Activated CD8-positive, alpha-beta memory T cell treated with anti-CD3 and anti-CD28 coated beads, Interleukin-2, amount 10 ng/mL, durations not matched to agents 7 days and 5 days (primary cell): ENCODE results near the gene TAPT1. TPM values are rescaled to one million over a fixed set of nuclear protein-coding genes. Genes with fewer than 3 reads are reported as not detected.
"Not testable (repeated sequence)": the region's sequence is repeated elsewhere in the genome, so short reads cannot be mapped to it uniquely, and the experiment has no call there.

ENCODE experiments used
- ATAC-seq: fragments of 150-1000 bp; cut with Tn5 transposase; one replicate; pipeline ENCODE4 v1.10.0; 2021; ENCODE audit warnings: moderate library complexity
- CTCF ChIA-PET: fragments of 350-600 bp; sonication (Branson Sonifier 250); formaldehyde crosslinking; loops from one replicate; lab custom pipeline; 2021; ENCODE audit warnings: antibody characterized with exemption; lab: Charles Lee
- DNase-seq: peaks from one replicate; pipeline ENCODE4 v3.0.0-alpha.2; 2020
- H3K27ac Mint-ChIP-seq: one replicate; pipeline ENCODE4 v1.8.0; 2021; ENCODE audit warnings: mild to moderate bottlenecking, mixed read lengths
- H3K27me3 Mint-ChIP-seq: one replicate; pipeline ENCODE4 v1.8.0; 2021; ENCODE audit warnings: mixed read lengths
- H3K36me3 Mint-ChIP-seq: one replicate; pipeline ENCODE4 v1.8.0; 2021; ENCODE audit warnings: mild to moderate bottlenecking, mixed read lengths
- H3K4me1 Mint-ChIP-seq: one replicate; pipeline ENCODE4 v1.8.0; 2021; ENCODE audit warnings: mixed read lengths
- H3K4me3 Mint-ChIP-seq: one replicate; pipeline ENCODE4 v1.8.0; 2021; ENCODE audit warnings: mild to moderate bottlenecking, moderate library complexity, mixed read lengths
- H3K9me3 Mint-ChIP-seq: one replicate; pipeline ENCODE4 v1.8.0; 2022; ENCODE audit warnings: low read depth, mixed read lengths
- total RNA-seq, 2 experiments: library from RNA; stranded (reverse); gene quantifications; one replicate each; pipeline ENCODE4 v1.2.3, GENCODE V29; 2021

TAPT1 gene
- total RNA-seq, 2 experiments from 2014 or later = 34.4 to 37.5 TPM

DNA sequence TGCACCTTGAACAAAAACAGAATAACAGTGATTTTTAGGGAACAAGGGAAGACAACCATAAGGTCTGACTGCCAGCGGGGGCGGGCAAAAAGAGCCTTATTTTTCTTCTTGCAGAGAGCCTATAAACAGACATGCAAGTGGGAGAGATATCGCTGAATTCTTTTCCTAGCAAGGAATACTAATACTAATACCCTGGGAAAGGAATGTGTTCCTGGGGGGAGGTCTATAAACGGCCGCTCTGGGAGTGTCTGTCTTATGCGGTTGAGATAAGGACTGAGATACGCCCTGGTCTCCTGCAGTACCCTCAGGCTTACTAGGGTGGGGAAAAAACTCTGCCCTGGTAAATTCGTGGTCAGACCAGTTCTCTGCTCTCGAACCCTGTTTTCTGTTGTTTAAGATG, 81.4 kb downstream of the TAPT1 start:
- H3K4me1 Mint-ChIP-seq = not testable (repeated sequence)

DNA sequence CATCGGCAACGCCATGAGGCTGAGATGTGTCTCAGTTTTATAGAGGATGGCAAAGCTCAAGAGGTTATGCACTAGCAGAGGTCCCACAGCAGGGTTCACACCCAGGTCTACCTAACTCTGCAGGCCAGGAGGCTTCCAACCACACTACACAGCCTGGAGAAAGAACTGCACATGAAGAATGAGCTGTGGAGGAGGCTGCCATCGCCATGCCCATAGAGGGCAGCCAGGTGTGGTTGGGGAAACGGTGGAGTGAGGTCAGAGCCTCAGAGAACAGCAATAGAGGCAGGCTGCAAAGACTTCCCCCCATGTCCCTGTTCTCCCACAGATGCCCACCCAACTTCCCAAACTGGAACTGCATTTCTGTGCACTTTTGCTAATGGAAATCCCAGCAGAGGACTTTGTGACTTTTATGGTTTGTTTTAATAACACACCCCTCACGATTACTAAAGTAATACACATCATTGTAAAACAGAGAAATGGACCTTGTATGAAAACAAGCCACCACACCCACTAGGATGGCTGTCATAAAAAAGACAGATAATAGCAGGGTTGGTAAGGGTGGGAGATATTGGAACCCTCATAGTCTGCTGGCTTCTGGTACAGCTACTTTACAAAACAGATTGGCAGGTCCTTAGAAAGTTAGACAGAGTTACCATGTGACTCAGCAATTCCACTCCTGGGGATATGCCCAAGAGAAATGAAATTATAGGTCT, 83.5 kb downstream of the TAPT1 start:
- H3K4me3 Mint-ChIP-seq = no peak overlapping the region
- peaks cover 2% of the 10 kb centered on the region for H3K27me3 Mint-ChIP-seq
- CTCF ChIA-PET = no interaction called here
- ATAC-seq (no peak), DNase-seq (no peak)
- no peaks in the 10 kb centered on the region for H3K36me3 Mint-ChIP-seq
- no peaks in the 10 kb centered on the region for H3K4me1 Mint-ChIP-seq
- peaks cover 2% of the 10 kb centered on the region for H3K9me3 Mint-ChIP-seq
- no peak overlapping the region for H3K27ac Mint-ChIP-seq

More for the DNA sequence above, 81.4 kb downstream of the TAPT1 start:
- H3K4me3 Mint-ChIP-seq, H3K9me3 Mint-ChIP-seq, ATAC-seq, CTCF ChIA-PET, DNase-seq, H3K36me3 Mint-ChIP-seq, H3K27ac Mint-ChIP-seq, H3K27me3 Mint-ChIP-seq: not testable (repeated sequence)

DNA sequence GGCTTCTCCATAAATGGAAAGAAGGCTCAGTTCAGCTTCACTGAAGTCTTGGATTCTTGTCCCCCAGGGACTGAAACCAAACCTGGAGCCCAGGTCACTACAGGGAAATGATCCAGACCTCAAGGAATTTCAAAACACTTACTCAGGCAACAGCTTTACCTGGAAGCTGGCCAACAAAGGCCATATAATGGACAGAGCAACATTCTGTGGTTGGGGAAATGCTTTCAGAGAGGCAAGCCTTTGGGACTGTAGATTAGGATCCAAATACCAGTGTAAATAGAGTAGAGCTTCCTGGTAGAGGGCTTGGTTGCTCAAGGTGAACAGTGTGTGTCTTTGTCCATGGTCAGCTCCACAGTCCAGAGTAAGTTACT, 85.4 kb downstream of the TAPT1 start:
- H3K4me3 Mint-ChIP-seq = no peak overlapping the region
- no peak for DNase-seq
- ATAC-seq = no peak
- no peak overlapping the region for H3K27ac Mint-ChIP-seq
- no peaks in the 10 kb centered on the region for H3K4me1 Mint-ChIP-seq
- CTCF ChIA-PET = interaction anchor here (0.7 to 1.0 kb wide), 2 partner anchors 9 to 31 kb away, joined by 3 to 4 read pairs; no protein-coding TSS in a partner anchor
- H3K9me3 Mint-ChIP-seq = peaks cover 2% of the 10 kb centered on the region
- no peaks in the 10 kb centered on the region for H3K36me3 Mint-ChIP-seq
- peaks cover 2% of the 10 kb centered on the region for H3K27me3 Mint-ChIP-seq

DNA sequence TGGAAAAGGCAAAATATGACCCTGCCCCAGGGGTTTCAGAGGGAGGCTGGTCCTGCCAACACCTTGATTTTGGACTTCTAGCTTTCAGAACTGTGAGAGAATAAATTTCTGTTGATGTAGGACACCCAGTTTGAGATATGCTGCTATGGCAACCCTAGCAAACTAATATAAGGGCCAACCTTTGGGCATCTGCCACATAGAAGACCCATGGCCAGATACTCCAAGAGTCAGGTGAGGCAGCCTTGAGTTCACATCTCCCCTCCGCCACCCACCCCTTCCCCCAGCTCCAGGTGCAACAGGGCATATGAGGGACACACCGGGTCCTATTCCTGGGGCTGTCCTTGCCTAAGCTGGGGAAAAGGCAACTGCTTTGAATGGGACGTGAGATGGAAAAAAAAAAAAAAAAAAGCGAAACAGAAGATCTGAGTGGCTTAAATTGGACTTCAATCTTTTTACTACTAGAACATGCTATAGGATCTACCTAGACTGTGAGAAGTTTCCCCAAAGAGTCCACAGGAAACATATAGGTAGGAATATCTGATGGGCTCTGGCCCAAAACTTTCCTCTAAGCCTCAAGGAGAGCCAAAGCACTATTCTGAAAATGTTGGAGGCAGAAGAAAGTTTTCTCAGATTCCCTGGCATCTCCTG, 85.9 kb downstream of the TAPT1 start:
- Mint-ChIP-seq H3K4me1 (no peaks in the 10 kb centered on the region), H3K4me3 (no peak overlapping the region), H3K27me3 (peaks cover 2% of the 10 kb centered on the region), H3K36me3 (no peaks in the 10 kb centered on the region), H3K9me3 (peaks cover 2% of the 10 kb centered on the region), H3K27ac (no peak overlapping the region)
- CTCF ChIA-PET = interaction anchor here (0.7 to 1.0 kb wide), 2 partner anchors 9 to 32 kb away, joined by 3 to 4 read pairs; no protein-coding TSS in a partner anchor
- DNase-seq (no peak), ATAC-seq (no peak)

DNA sequence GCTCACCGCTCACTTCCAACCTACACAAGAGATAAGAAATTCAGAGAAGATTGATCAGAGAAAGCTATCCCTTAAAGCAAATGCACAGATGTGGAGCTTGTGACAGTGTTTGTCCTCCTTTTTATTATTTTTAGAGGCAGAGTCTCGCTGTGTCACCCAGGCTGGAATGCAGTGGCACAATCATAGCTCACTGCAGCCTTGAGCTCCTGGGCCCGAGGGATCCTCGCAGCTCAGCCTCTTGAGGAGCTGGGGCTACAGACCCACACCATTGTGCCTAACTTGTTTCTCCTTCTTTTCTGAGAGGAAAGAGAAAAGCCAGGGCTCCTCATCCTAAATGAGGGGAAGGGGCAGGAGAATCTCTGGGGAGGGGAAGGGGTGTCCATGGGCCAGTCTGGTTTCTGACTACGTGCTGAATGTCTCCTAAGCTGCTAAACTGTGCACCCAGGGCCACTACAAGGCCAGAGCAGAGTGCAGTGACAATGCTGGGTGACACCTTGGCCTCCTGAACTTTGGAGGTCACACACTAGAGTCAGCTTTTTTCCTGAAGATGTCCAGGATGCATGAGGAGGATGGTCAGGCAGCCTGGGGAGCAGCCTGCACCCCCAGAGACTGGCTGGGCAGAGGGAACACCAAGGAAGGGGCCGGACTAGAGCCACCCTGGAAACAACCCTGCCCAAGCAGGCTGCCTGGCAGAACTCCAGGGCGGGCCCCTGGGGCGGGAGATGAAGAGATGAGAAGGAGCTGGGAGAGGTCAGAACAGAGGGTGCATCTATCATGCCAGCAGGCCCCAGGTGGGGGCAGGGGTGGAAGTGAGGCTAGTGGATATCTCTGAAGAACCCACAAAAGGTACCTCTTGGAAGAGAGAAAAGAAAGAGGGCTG, 87.0 kb downstream of the TAPT1 start:
- ATAC-seq (no peak), DNase-seq (no peak)
- CTCF ChIA-PET = no interaction called here
- Mint-ChIP-seq H3K36me3 (no peaks in the 10 kb centered on the region), H3K9me3 (no peaks in the 10 kb centered on the region), H3K27me3 (peaks cover 2% of the 10 kb centered on the region), H3K27ac (no peak overlapping the region), H3K4me1 (no peaks in the 10 kb centered on the region), H3K4me3 (no peak overlapping the region)

DNA sequence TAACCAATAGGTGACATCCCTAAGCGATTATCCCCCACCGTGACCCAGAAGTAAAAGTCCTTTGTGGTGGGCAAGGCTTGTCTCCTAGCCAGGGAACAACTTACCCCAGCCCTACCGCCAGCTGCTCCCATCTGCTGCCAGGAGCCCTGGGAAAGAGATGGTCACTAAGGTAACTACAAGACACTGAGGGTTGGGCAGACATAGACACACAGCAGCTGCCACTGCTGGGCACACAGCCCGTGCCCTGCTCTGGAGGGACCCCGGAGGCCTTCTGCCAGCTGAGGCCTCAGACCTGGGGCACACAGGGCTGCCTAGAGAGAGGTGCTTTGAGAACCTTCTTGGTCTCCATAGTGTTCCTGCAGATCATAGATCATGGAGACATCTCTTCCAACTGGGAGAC, 89.4 kb downstream of the TAPT1 start:
- CTCF ChIA-PET = no interaction called here
- Mint-ChIP-seq H3K9me3 (no peaks in the 10 kb centered on the region), H3K27me3 (no peaks in the 10 kb centered on the region), H3K27ac (no peak overlapping the region), H3K4me3 (no peak overlapping the region), H3K36me3 (no peaks in the 10 kb centered on the region), H3K4me1 (no peaks in the 10 kb centered on the region)
- DNase-seq (no peak), ATAC-seq (no peak)

DNA sequence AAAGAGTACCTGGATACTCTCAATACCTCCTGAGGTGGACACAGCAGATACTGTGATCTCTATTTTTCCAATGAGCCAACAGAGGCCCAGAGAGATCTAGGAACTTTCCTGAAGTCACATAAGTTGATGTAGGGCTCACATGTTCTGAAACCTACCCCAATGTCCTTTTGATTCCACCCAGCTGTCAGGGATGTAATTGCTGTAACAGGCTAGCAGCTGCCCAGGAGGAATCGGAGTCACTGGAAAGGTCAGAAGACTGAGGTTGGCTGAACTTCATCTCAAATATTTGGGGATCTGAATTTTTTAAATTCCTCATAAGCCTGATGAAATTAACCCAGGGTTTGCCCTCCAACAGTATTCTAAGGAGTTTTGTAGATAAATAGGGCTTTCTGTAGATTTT, 90.0 kb downstream of the TAPT1 start:
- Mint-ChIP-seq H3K36me3 (no peaks in the 10 kb centered on the region), H3K27me3 (peaks cover 2% of the 10 kb centered on the region), H3K4me3 (no peak overlapping the region), H3K4me1 (no peaks in the 10 kb centered on the region), H3K27ac (no peak overlapping the region), H3K9me3 (no peaks in the 10 kb centered on the region)
- ATAC-seq (no peak), DNase-seq (no peak)
- CTCF ChIA-PET = no interaction called here

DNA sequence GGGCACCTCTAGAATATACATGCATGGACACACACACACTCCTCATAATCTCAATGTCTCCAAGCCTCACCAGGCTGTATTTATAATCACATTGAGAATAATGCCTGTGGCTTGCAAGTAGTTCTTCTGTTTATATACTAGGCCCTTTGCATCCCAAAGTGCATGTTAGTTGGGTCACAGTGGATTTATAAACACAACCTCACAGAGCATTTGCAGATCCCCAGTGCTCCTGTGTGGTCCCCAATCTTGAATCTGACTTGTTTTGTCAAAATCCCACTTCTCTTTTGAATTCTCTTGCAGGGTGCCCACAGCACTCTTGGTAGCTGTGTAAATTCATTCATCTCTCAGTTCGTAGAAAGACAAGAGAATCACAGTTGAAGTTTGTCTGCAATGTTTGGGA, 92.9 kb downstream of the TAPT1 start:
- ATAC-seq = no peak
- Mint-ChIP-seq H3K27ac (no peak overlapping the region), H3K9me3 (no peaks in the 10 kb centered on the region), H3K27me3 (peaks cover 2% of the 10 kb centered on the region), H3K4me1 (no peaks in the 10 kb centered on the region), H3K4me3 (no peak overlapping the region), H3K36me3 (no peaks in the 10 kb centered on the region)
- CTCF ChIA-PET = no interaction called here
- no peak for DNase-seq

DNA sequence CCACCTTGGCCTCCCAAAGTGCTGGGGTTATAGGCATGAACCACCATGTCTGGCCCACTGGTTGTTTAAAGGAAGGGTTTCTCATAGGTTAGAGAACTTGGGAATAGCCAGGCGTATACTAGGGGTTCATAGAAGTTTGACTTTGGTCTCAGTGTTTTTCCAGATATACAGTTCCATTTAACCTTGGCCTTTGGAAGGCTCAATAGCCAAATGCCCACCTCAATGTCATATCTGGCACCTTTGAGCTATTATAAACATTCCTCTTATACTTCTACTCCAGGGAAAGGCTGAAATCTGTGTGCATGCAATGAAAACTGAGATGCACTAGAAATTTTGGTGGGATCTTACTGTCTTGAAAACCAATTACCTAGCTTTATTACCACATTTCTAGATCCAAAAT, 95.0 kb downstream of the TAPT1 start:
- Mint-ChIP-seq H3K27ac (no peak overlapping the region), H3K27me3 (peaks cover 6% of the 10 kb centered on the region), H3K4me3 (no peak overlapping the region), H3K9me3 (no peaks in the 10 kb centered on the region), H3K36me3 (no peaks in the 10 kb centered on the region), H3K4me1 (no peaks in the 10 kb centered on the region)
- no peak for DNase-seq
- CTCF ChIA-PET = no interaction called here
- no peak for ATAC-seq

DNA sequence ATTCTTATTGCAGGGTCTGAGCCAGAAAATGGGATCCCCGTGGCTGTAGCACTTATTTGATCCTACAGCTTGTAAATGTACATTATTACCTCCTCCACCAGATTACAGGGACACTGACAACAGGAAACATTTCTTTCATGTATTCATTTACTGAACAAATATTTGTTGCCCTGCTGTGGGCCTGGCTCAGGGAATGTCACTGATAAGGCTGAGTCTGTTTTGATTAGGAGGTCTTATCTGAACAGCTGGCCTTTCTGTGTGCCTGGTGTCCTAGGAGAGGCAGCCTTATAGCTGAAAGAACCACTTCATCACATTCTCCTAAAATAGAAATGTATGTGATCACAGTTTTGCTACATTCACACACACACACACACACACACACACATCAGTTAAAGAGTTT, 96.9 kb downstream of the TAPT1 start:
- no peaks in the 10 kb centered on the region for H3K36me3 Mint-ChIP-seq
- DNase-seq (no peak), ATAC-seq (no peak)
- CTCF ChIA-PET = interaction anchor here (1.1 kb wide), 1 partner anchor 104 kb away, joined by 3 read pairs; no protein-coding TSS in a partner anchor
- H3K27ac Mint-ChIP-seq = no peak overlapping the region
- peaks cover 6% of the 10 kb centered on the region for H3K27me3 Mint-ChIP-seq
- H3K9me3 Mint-ChIP-seq = no peaks in the 10 kb centered on the region
- no peaks in the 10 kb centered on the region for H3K4me1 Mint-ChIP-seq
- no peak overlapping the region for H3K4me3 Mint-ChIP-seq

DNA sequence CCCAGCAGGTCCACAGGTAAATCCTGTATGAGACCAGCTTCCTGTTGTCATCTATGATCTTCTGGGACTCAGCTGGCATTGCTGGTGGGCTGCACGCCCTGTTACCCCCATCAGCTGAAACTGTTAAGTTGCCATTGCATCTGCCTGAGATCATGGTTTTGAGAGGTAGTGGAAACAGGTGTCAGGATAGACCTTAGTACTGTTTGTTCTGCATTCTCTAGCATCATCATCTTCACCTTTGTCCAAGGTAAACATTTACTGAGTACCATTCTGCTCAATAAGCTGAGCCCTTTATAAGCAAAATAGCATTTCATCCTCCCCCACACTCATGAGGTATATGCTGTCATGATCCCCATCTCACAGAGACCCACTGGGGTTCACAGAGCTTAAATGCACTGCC, 99.6 kb downstream of the TAPT1 start:
- Mint-ChIP-seq H3K27ac (no peak overlapping the region), H3K4me3 (no peak overlapping the region), H3K27me3 (peaks cover 6% of the 10 kb centered on the region), H3K9me3 (no peaks in the 10 kb centered on the region), H3K36me3 (no peaks in the 10 kb centered on the region), H3K4me1 (peaks cover 10% of the 10 kb centered on the region)
- CTCF ChIA-PET = interaction anchor here (1.1 kb wide), 1 partner anchor 41 kb away, joined by 3 read pairs; no protein-coding TSS in a partner anchor
- no peak for ATAC-seq
- no peak for DNase-seq

DNA sequence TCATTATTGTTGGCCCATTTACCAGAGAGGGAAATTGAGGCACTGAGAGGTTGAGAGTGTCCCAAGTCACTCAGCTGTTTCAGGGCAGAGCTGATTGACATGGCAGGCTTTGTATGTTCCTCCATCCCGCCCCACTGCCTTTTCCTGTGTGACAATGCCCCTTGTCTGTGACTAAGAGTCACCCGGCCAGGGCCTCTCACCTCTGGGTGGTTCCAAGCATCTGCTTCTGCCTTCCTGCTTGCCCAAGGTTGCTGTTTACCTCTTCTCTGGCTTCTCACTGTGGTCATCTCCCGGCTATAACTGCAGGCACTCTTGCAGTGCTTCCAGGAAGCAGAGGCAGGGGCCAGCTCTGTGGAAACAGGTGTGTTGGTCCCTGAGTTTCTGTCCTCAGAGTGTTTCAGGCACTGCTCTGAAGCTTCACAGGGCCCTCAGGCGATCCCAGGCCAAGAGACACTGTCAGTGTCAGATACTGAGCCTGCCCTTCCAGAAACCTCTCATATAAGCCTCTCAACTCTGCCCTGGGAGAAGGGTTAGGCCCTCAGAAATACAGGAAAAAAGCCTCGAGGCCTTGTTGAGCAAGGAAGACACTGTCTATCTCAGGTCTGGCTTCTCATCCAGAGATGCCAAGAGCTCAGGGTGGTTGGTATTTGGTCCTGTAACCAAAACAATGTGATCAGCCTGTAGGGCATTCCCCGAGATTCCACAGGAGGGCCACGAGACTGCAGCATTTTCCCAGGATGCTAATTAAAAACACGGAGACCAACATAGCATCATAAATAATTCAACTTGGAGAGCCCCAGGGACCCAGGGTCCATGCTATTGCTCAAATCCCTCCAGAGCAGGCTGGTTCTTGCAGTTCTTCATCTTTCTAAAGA, 100.5 kb downstream of the TAPT1 start:
- Mint-ChIP-seq H3K27ac (no peak overlapping the region), H3K36me3 (no peaks in the 10 kb centered on the region), H3K27me3 (peaks cover 4% of the 10 kb centered on the region), H3K9me3 (no peaks in the 10 kb centered on the region), H3K4me1 (peaks cover 10% of the 10 kb centered on the region), H3K4me3 (no peak overlapping the region)
- CTCF ChIA-PET = no interaction called here
- DNase-seq (no peak), ATAC-seq (no peak)

DNA sequence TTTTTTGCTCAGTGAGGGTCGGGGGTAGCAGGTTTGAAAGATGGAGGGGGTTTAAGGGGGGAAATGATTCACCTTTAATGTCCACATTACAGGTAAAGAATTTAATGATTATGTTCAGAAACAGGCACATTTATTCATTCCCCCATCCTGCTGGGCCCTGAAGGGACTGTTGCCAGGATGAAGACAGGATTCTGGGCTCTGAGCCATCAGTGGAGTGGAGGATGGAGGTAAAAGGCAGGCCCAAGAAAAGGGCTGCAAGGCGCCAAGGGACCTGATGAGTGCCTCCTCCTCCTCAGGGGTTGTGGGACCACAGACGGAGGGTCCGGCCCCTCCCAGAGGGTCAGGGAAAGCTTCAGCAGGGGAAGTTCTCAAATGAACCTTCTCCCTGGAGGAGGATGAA, 102.0 kb downstream of the TAPT1 start:
- no peak for DNase-seq
- ATAC-seq = no peak
- Mint-ChIP-seq H3K9me3 (no peaks in the 10 kb centered on the region), H3K27ac (no peak overlapping the region), H3K4me1 (peaks cover 10% of the 10 kb centered on the region), H3K4me3 (no peak overlapping the region), H3K27me3 (peaks cover 12% of the 10 kb centered on the region), H3K36me3 (no peaks in the 10 kb centered on the region)
- CTCF ChIA-PET = no interaction called here
